ENCODE measurements around the gene CPNE5. TPM values are rescaled to one million over a fixed set of nuclear protein-coding genes. Genes with fewer than 3 reads are reported as not detected.

The CPNE5 gene
- total RNA-seq, 2 experiments from 2014 or later: 0.79 to 0.94 TPM

Other genes with a start within 250 kb of the CPNE5 start
- 100 to 1,000 TPM; 416 to 514 TPM for gene SRSF3, start 245.1 kb downstream of the CPNE5 start, total RNA-seq
- gene CDKN1A, start 160.7 kb downstream of the CPNE5 start, total RNA-seq: 100 to 1,000 TPM in 1 of 2 experiments, 10 to 100 TPM in 1; 67.5 to 109 TPM
- not detected for gene RAB44, start 141.6 kb downstream of the CPNE5 start, total RNA-seq
- 10 to 100 TPM; 30.8 to 39.9 TPM for gene PPIL1, start 35.4 kb upstream of the CPNE5 start, total RNA-seq
- 10 to 100 TPM; 46.4 to 47.7 TPM for gene C6orf89, start 46.5 kb upstream of the CPNE5 start, total RNA-seq
- gene PI16, start 115.3 kb upstream of the CPNE5 start, total RNA-seq: 1 to 10 TPM in 1 of 2 experiments, under 1 TPM in 1; 0.37 to 2.0 TPM
- gene MTCH1, start 146.8 kb upstream of the CPNE5 start, total RNA-seq: 100 to 1,000 TPM; 125 to 167 TPM
- gene FGD2, start 166.2 kb upstream of the CPNE5 start, total RNA-seq: 10 to 100 TPM; 15.6 to 26.3 TPM